OCI-LY1 (cell line): ENCODE measurements around the gene METTL25B.

Source experiments
- EZH2 ChIP-seq: fragments of 200-600 bp; sonication (generic), shearing (Covaris generic); IDR thresholded peaks from 2 replicates; pipeline ENCODE4 v1.8.0; 2017; ENCODE audit warnings: borderline replicate concordance, mixed run types, mild to moderate bottlenecking, antibody characterized with exemption, low read length, moderate library complexity, mixed read lengths
- TF ChIP-seq, protein P1 (sequence below): fragments of 200-600 bp; sonication (generic), shearing (Covaris generic); IDR thresholded peaks from 2 replicates; pipeline ENCODE4 v1.5.1; 2017; ENCODE audit warnings: mild to moderate bottlenecking, antibody characterized with exemption, low read length, moderate library complexity, mixed read lengths

DNA sequence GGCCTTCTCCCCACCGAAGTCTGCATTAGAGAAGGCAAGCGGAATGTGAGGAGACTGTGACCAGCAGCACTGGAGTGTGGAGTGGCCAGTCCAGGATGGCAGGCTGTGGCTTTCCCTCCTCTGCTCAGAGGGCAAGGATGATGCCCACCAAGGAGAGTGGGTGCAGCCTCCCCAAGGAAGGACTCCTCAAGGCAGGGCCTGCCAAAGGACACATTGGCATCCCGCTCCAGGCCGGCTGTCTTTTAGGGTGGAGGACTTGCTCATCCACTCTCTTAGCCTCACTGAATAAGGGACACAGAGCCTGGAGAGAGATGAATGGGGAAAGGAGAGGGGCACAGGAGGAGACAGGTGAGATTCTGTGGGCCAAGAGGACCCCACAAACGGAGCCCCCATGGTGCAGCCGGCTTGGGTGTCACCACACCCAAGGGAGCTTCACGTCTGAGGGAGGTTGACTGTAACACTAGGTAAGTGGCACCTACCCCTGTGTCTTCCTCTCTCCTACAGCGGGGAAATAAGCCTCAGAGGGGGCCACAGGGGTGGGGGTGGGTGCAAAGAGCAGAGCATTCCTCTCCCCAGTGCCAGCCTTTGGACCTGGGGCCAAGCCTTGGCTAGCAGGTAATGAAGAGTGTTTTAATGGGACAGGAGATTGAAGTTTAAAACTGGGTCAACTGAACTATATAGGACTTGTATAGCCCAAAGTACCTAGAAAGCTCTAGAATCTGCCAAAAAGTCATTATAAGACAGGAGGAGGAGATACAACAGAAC, 46.9 kb upstream of the METTL25B start:
- TF ChIP-seq, protein P1, sequence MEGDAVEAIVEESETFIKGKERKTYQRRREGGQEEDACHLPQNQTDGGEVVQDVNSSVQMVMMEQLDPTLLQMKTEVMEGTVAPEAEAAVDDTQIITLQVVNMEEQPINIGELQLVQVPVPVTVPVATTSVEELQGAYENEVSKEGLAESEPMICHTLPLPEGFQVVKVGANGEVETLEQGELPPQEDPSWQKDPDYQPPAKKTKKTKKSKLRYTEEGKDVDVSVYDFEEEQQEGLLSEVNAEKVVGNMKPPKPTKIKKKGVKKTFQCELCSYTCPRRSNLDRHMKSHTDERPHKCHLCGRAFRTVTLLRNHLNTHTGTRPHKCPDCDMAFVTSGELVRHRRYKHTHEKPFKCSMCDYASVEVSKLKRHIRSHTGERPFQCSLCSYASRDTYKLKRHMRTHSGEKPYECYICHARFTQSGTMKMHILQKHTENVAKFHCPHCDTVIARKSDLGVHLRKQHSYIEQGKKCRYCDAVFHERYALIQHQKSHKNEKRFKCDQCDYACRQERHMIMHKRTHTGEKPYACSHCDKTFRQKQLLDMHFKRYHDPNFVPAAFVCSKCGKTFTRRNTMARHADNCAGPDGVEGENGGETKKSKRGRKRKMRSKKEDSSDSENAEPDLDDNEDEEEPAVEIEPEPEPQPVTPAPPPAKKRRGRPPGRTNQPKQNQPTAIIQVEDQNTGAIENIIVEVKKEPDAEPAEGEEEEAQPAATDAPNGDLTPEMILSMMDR = no peak
- TF ChIP-seq EZH2 = no peak
